HG03460 (cell line): ENCODE results near the gene COG2.
"Not testable (repeated sequence)": the region's sequence is repeated elsewhere in the genome, so short reads cannot be mapped to it uniquely, and the experiment has no call there.

ENCODE experiments used
- ATAC-seq: cut with Tn5 transposase; IDR thresholded peaks from one replicate; pipeline ENCODE4 v1.9.1; 2021; ENCODE audit not compliant: unreplicated experiment

COG2 gene

GRCh38 chr1:230713547-230713914, 71.2 kb downstream of the COG2 start:
- no peak for ATAC-seq

- no peak for ATAC-seq
Measured at GRCh38 chr1:230713915-230714764, 71.9 kb downstream of the COG2 start, which contains the start of gene AGT. AGT (minus strand) TSS chr1:230714122; CDS start chr1:230710823, 3,299 bp downstream.

GRCh38 chr1:230715510-230715909, 73.2 kb downstream of the COG2 start:
- ATAC-seq, result no peak

- ATAC-seq, result not testable (repeated sequence)
Measured at GRCh38 chr1:230716453-230716852, 74.2 kb downstream of the COG2 start.

GRCh38 chr1:230717251-230717650, 75.0 kb downstream of the COG2 start:
- ATAC-seq, result no peak

- ATAC-seq, result not testable (repeated sequence)
Measured at GRCh38 chr1:230721849-230722522, 79.7 kb downstream of the COG2 start.

- ATAC-seq, result no peak
Measured at GRCh38 chr1:230725256-230726012, 83.2 kb downstream of the COG2 start.

- ATAC-seq, result no peak
Measured at GRCh38 chr1:230728710-230729392, 86.6 kb downstream of the COG2 start.

GRCh38 chr1:230730977-230731376, 88.7 kb downstream of the COG2 start:
- ATAC-seq, result no peak

- no peak for ATAC-seq
Measured at GRCh38 chr1:230735447-230735846, 93.2 kb downstream of the COG2 start.

GRCh38 chr1:230737622-230738262, 95.5 kb downstream of the COG2 start:
- ATAC-seq, result no peak

- ATAC-seq, result no peak
Measured at GRCh38 chr1:230739564-230740290, 97.4 kb downstream of the COG2 start.
